Measurements from ENCODE around the gene TAS1R1. TPM values are rescaled to one million over a fixed set of nuclear protein-coding genes. Genes with fewer than 3 reads are reported as not detected.

Gene TAS1R1
- total RNA-seq, result not detected

- no peak for ATAC-seq
- ChIA-PET POLR2A (interaction anchor here (0.8 to 2.4 kb wide), 9 partner anchors 10 to 87 kb away, joined by 3 to 15 read pairs (median 4); partner anchors contain the start of genes KLHL21, PHF13 and ZBTB48), CTCF (interaction anchor here (0.9 to 3.8 kb wide), 33 partner anchors 9 to 281 kb away, joined by 3 to 37 read pairs (median 4); partner anchors contain the start of genes KLHL21, PLEKHG5 and ZBTB48)
- Mint-ChIP-seq H3K4me3 (peak within 1 kb of the TSS; percentile 75), H3K4me1 (ENCODE audit: low read depth) (peaks cover 20% of the 10 kb centered on the region), H3K36me3 (ENCODE audit: low read depth) (peaks cover 3% of the 10 kb centered on the region), H3K9me3 (ENCODE audit: insufficient read depth) (no peaks in the 10 kb centered on the region), H3K27me3 (ENCODE audit: low read depth) (no peaks in the 10 kb centered on the region), H3K27ac (peak within 1 kb of the TSS; percentile 58)
- no peak for DNase-seq
Observed at GRCh38 chr1:6554907-6555778, at the start of gene TAS1R1. Gene TAS1R1, plus strand, starts transcription at chr1:6555307. Its CDS starts 67 bp downstream, at chr1:6555374.

GRCh38 chr1:6505367-6506209 lies 49.5 kb upstream of the TAS1R1 start:
- DNase-seq, result no peak
- Mint-ChIP-seq H3K27ac (no peak overlapping the region), H3K9me3 (ENCODE audit: insufficient read depth) (no peaks in the 10 kb centered on the region), H3K36me3 (ENCODE audit: low read depth) (no peaks in the 10 kb centered on the region), H3K4me1 (ENCODE audit: low read depth) (peaks cover 3% of the 10 kb centered on the region), H3K4me3 (no peak overlapping the region), H3K27me3 (ENCODE audit: low read depth) (peaks cover 2% of the 10 kb centered on the region)
- no peak for ATAC-seq
- POLR2A ChIA-PET, result interaction anchor here (0.8 kb wide), 1 partner anchor 271 kb away, joined by 4 read pairs; no protein-coding TSS in a partner anchor
- CTCF ChIA-PET, result interaction anchor here (1.1 to 1.5 kb wide), 2 partner anchors 15 to 49 kb away, joined by 3 to 5 read pairs; partner anchors contain the start of gene NOL9

- Mint-ChIP-seq H3K36me3 (ENCODE audit: low read depth) (no peaks in the 10 kb centered on the region), H3K4me3 (no peak overlapping the region), H3K27ac (no peak overlapping the region), H3K9me3 (ENCODE audit: insufficient read depth) (no peaks in the 10 kb centered on the region), H3K4me1 (ENCODE audit: low read depth) (peaks cover 3% of the 10 kb centered on the region), H3K27me3 (ENCODE audit: low read depth) (no peaks in the 10 kb centered on the region)
- no peak for ATAC-seq
- POLR2A ChIA-PET, result interaction anchor here (1.0 kb wide), 1 partner anchor 14 kb away, joined by 3 read pairs; no protein-coding TSS in a partner anchor
- no peak for DNase-seq
- CTCF ChIA-PET, result interaction anchor here (1.1 to 1.2 kb wide), 2 partner anchors 83 to 140 kb away, joined by 3 read pairs; no protein-coding TSS in a partner anchor
Observed at GRCh38 chr1:6506210-6507036, 48.7 kb upstream of the TAS1R1 start.

- Mint-ChIP-seq H3K4me1 (ENCODE audit: low read depth) (peaks cover 3% of the 10 kb centered on the region), H3K27ac (no peak overlapping the region), H3K36me3 (ENCODE audit: low read depth) (no peaks in the 10 kb centered on the region), H3K4me3 (no peak overlapping the region), H3K27me3 (ENCODE audit: low read depth) (no peaks in the 10 kb centered on the region), H3K9me3 (ENCODE audit: insufficient read depth) (no peaks in the 10 kb centered on the region)
- DNase-seq, result no peak
- ChIA-PET POLR2A (interaction anchor here (1.0 kb wide), 1 partner anchor 15 kb away, joined by 3 read pairs; no protein-coding TSS in a partner anchor), CTCF (interaction anchor here (1.1 to 1.2 kb wide), 2 partner anchors 84 to 139 kb away, joined by 3 read pairs; no protein-coding TSS in a partner anchor)
- ATAC-seq, result no peak
Observed at GRCh38 chr1:6507037-6507428, 48.1 kb upstream of the TAS1R1 start.

GRCh38 chr1:6507461-6507911 lies 47.6 kb upstream of the TAS1R1 start:
- no peaks in the 10 kb centered on the region for H3K27me3 Mint-ChIP-seq (ENCODE audit: low read depth)

GRCh38 chr1:6508154-6508815 lies 46.8 kb upstream of the TAS1R1 start:
- ATAC-seq, result no peak

More at GRCh38 chr1:6507461-6507911, 47.6 kb upstream of the TAS1R1 start:
- DNase-seq, result no peak
- Mint-ChIP-seq H3K4me3 (no peak overlapping the region), H3K27ac (no peak overlapping the region), H3K9me3 (ENCODE audit: insufficient read depth) (no peaks in the 10 kb centered on the region), H3K36me3 (ENCODE audit: low read depth) (no peaks in the 10 kb centered on the region), H3K4me1 (ENCODE audit: low read depth) (peaks cover 3% of the 10 kb centered on the region)
- ChIA-PET POLR2A (interaction anchor here (0.5 to 1.2 kb wide), 3 partner anchors 11 to 17 kb away, joined by 3 read pairs; no protein-coding TSS in a partner anchor), CTCF (interaction anchor here (1.1 to 1.2 kb wide), 2 partner anchors 84 to 139 kb away, joined by 3 read pairs; no protein-coding TSS in a partner anchor)
- ATAC-seq, result no peak

GRCh38 chr1:6508816-6509189 lies 46.3 kb upstream of the TAS1R1 start:
- ATAC-seq, result no peak

More at GRCh38 chr1:6508154-6508815, 46.8 kb upstream of the TAS1R1 start:
- no peaks in the 10 kb centered on the region for H3K36me3 Mint-ChIP-seq (ENCODE audit: low read depth)
- no peak overlapping the region for H3K4me3 Mint-ChIP-seq
- no peaks in the 10 kb centered on the region for H3K9me3 Mint-ChIP-seq (ENCODE audit: insufficient read depth)
- ChIA-PET CTCF (no interaction called here), POLR2A (interaction anchor here (1.2 kb wide), 1 partner anchor 18 kb away, joined by 3 read pairs; no protein-coding TSS in a partner anchor)
- H3K27ac Mint-ChIP-seq, result no peak overlapping the region
- DNase-seq, result no peak
- peaks cover 3% of the 10 kb centered on the region for H3K4me1 Mint-ChIP-seq (ENCODE audit: low read depth)
- H3K27me3 Mint-ChIP-seq (ENCODE audit: low read depth), result no peaks in the 10 kb centered on the region

GRCh38 chr1:6509220-6509918 lies 45.7 kb upstream of the TAS1R1 start:
- no peak for DNase-seq
- H3K36me3 Mint-ChIP-seq (ENCODE audit: low read depth), result no peaks in the 10 kb centered on the region
- H3K27ac Mint-ChIP-seq, result no peak overlapping the region
- ATAC-seq, result no peak
- H3K4me1 Mint-ChIP-seq (ENCODE audit: low read depth), result peaks cover 3% of the 10 kb centered on the region
- no peaks in the 10 kb centered on the region for H3K27me3 Mint-ChIP-seq (ENCODE audit: low read depth)
- ChIA-PET POLR2A (no interaction called here), CTCF (interaction anchor here (1.3 kb wide), 1 partner anchor 45 kb away, joined by 3 read pairs; the partner anchor contains the start of gene TAS1R1)
- no peaks in the 10 kb centered on the region for H3K9me3 Mint-ChIP-seq (ENCODE audit: insufficient read depth)
- no peak overlapping the region for H3K4me3 Mint-ChIP-seq

More at GRCh38 chr1:6508816-6509189, 46.3 kb upstream of the TAS1R1 start:
- DNase-seq, result no peak
- no peaks in the 10 kb centered on the region for H3K36me3 Mint-ChIP-seq (ENCODE audit: low read depth)
- CTCF ChIA-PET, result interaction anchor here (1.3 kb wide), 1 partner anchor 46 kb away, joined by 3 read pairs; the partner anchor contains the start of gene TAS1R1
- no peaks in the 10 kb centered on the region for H3K27me3 Mint-ChIP-seq (ENCODE audit: low read depth)
- H3K9me3 Mint-ChIP-seq (ENCODE audit: insufficient read depth), result no peaks in the 10 kb centered on the region
- H3K4me1 Mint-ChIP-seq (ENCODE audit: low read depth), result peaks cover 3% of the 10 kb centered on the region
- POLR2A ChIA-PET, result no interaction called here
- H3K27ac Mint-ChIP-seq, result no peak overlapping the region
- no peak overlapping the region for H3K4me3 Mint-ChIP-seq

- Mint-ChIP-seq H3K4me1 (ENCODE audit: low read depth) (peaks cover 3% of the 10 kb centered on the region), H3K4me3 (no peak overlapping the region), H3K36me3 (ENCODE audit: low read depth) (no peaks in the 10 kb centered on the region), H3K9me3 (ENCODE audit: insufficient read depth) (no peaks in the 10 kb centered on the region), H3K27ac (no peak overlapping the region), H3K27me3 (ENCODE audit: low read depth) (no peaks in the 10 kb centered on the region)
- no peak for DNase-seq
- POLR2A ChIA-PET, result no interaction called here
- ATAC-seq, result no peak
- CTCF ChIA-PET, result interaction anchor here (1.3 kb wide), 1 partner anchor 45 kb away, joined by 3 read pairs; the partner anchor contains the start of gene TAS1R1
Observed at GRCh38 chr1:6509919-6510291, 45.2 kb upstream of the TAS1R1 start.

GRCh38 chr1:6510493-6510892 lies 44.6 kb upstream of the TAS1R1 start:
- POLR2A ChIA-PET, result no interaction called here

More at GRCh38 chr1:6510493-6510892, 44.6 kb upstream of the TAS1R1 start:
- H3K36me3 Mint-ChIP-seq (ENCODE audit: low read depth), result no peaks in the 10 kb centered on the region
- ATAC-seq (no peak), DNase-seq (no peak)
- no peak overlapping the region for H3K4me3 Mint-ChIP-seq
- peaks cover 3% of the 10 kb centered on the region for H3K4me1 Mint-ChIP-seq (ENCODE audit: low read depth)
- no peaks in the 10 kb centered on the region for H3K9me3 Mint-ChIP-seq (ENCODE audit: insufficient read depth)
- no peaks in the 10 kb centered on the region for H3K27me3 Mint-ChIP-seq (ENCODE audit: low read depth)
- CTCF ChIA-PET, result no interaction called here
- H3K27ac Mint-ChIP-seq, result no peak overlapping the region
